NT2/D1 (cell line): ENCODE results near the gene PHF3.
A peak's percentile ranks its signal among the peaks of the same experiment; 100 is the strongest.

Experiments
- DNase-seq: peaks from one replicate; pipeline ENCODE4 v3.0.0-alpha.2; 2011; ENCODE audit warnings: low read depth, low spot score
- H3K27me3 ChIP-seq: 2 replicates; pipeline ENCODE4 v1.6.0; 2011; ENCODE audit warnings: mild to moderate bottlenecking; ENCODE audit not compliant: insufficient read length, insufficient read depth
- H3K36me3 ChIP-seq: 2 replicates; pipeline ENCODE4 v1.6.1; 2011; ENCODE audit warnings: mild to moderate bottlenecking, low read length, mixed read lengths; ENCODE audit not compliant: insufficient read depth, insufficient read length
- H3K4me1 ChIP-seq: 2 replicates; pipeline ENCODE4 v1.5.1; 2011; ENCODE audit not compliant: insufficient read depth, insufficient read length
- H3K4me3 ChIP-seq: 2 replicates; pipeline ENCODE4 v1.5.1; 2011; ENCODE audit warnings: low read depth; ENCODE audit not compliant: insufficient read length
- H3K9ac ChIP-seq: 2 replicates; pipeline ENCODE4 v1.6.0; 2011; ENCODE audit warnings: low read depth; ENCODE audit not compliant: insufficient read length
- H3K9me3 ChIP-seq: 2 replicates; pipeline ENCODE4 v1.5.1; 2011; ENCODE audit warnings: mild to moderate bottlenecking, low read length; ENCODE audit not compliant: insufficient read depth
- SUZ12 ChIP-seq: IDR thresholded peaks from 2 replicates; pipeline ENCODE4 v1.6.1; 2011; ENCODE audit not compliant: insufficient read length, insufficient read depth; ENCODE audit errors: extremely low read depth
- YY1 ChIP-seq: IDR thresholded peaks from 2 replicates; pipeline ENCODE4 v1.6.1; 2011; ENCODE audit not compliant: insufficient read length, insufficient read depth
- ZNF274 ChIP-seq: IDR thresholded peaks from 2 replicates; pipeline ENCODE4 v1.6.1; 2011; ENCODE audit warnings: mild to moderate bottlenecking, low read depth, low read length

PHF3 gene

GRCh38 chr6:63634630-63635029 lies 972 bp upstream of the PHF3 start:
- Histone ChIP-seq H3K9ac (no peak overlapping the region), H3K4me1 (no peaks in the 10 kb centered on the region), H3K27me3 (no peaks in the 10 kb centered on the region), H3K4me3 (no peak overlapping the region), H3K36me3 (peaks cover 3% of the 10 kb centered on the region), H3K9me3 (no peaks in the 10 kb centered on the region)
- TF ChIP-seq ZNF274 (no peak), SUZ12 (no peak), YY1 (no peak)
- DNase-seq = no peak

- H3K36me3 ChIP-seq = peaks cover 3% of the 10 kb centered on the region
- H3K27me3 ChIP-seq = no peaks in the 10 kb centered on the region
- no peak for DNase-seq
- no peaks in the 10 kb centered on the region for H3K4me1 ChIP-seq
- H3K9ac ChIP-seq = peak overlapping the region; percentile 70
- TF ChIP-seq ZNF274 (no peak), SUZ12 (no peak), YY1 (no peak)
- peak overlapping the region; percentile 43 for H3K4me3 ChIP-seq
- no peaks in the 10 kb centered on the region for H3K9me3 ChIP-seq
Observed at GRCh38 chr6:63635215-63635587, 401 bp upstream of the PHF3 start.

- Histone ChIP-seq H3K9me3 (no peaks in the 10 kb centered on the region), H3K36me3 (peaks cover 4% of the 10 kb centered on the region), H3K9ac (peak overlapping the region; percentile 95), H3K27me3 (no peaks in the 10 kb centered on the region), H3K4me1 (no peaks in the 10 kb centered on the region), H3K4me3 (peak overlapping the region; percentile 84)
- TF ChIP-seq SUZ12 = no peak
- no peak for TF ChIP-seq YY1
- TF ChIP-seq ZNF274 = no peak
- no peak for DNase-seq
Observed at GRCh38 chr6:63636518-63637021, 968 bp downstream of the PHF3 start.

- DNase-seq = no peak
- no peaks in the 10 kb centered on the region for H3K27me3 ChIP-seq
- H3K36me3 ChIP-seq = peaks cover 10% of the 10 kb centered on the region
- no peaks in the 10 kb centered on the region for H3K4me1 ChIP-seq
- H3K9me3 ChIP-seq = no peaks in the 10 kb centered on the region
- H3K9ac ChIP-seq = no peak overlapping the region
- TF ChIP-seq ZNF274 = no peak
- no peak for TF ChIP-seq SUZ12
- TF ChIP-seq YY1 = no peak
- H3K4me3 ChIP-seq = peak overlapping the region; percentile 84
Observed at GRCh38 chr6:63637865-63638445, 2.4 kb downstream of the PHF3 start.

GRCh38 chr6:63640062-63640461 lies 4.5 kb downstream of the PHF3 start:
- H3K4me3 ChIP-seq = no peak overlapping the region
- TF ChIP-seq YY1 = no peak
- no peak for TF ChIP-seq ZNF274
- no peak for TF ChIP-seq SUZ12
- no peaks in the 10 kb centered on the region for H3K27me3 ChIP-seq
- H3K4me1 ChIP-seq = no peaks in the 10 kb centered on the region
- DNase-seq = no peak
- peaks cover 10% of the 10 kb centered on the region for H3K36me3 ChIP-seq
- H3K9ac ChIP-seq = no peak overlapping the region
- no peaks in the 10 kb centered on the region for H3K9me3 ChIP-seq

- H3K4me1 ChIP-seq = no peaks in the 10 kb centered on the region
Observed at GRCh38 chr6:63643862-63644261, 8.3 kb downstream of the PHF3 start.

GRCh38 chr6:63644668-63645326 lies 9.2 kb downstream of the PHF3 start:
- Histone ChIP-seq H3K36me3 (peaks cover 15% of the 10 kb centered on the region), H3K4me1 (no peaks in the 10 kb centered on the region), H3K4me3 (no peak overlapping the region), H3K27me3 (no peaks in the 10 kb centered on the region), H3K9me3 (no peaks in the 10 kb centered on the region), H3K9ac (no peak overlapping the region)
- no peak for DNase-seq
- no peak for TF ChIP-seq SUZ12
- no peak for TF ChIP-seq ZNF274
- no peak for TF ChIP-seq YY1

More at GRCh38 chr6:63643862-63644261, 8.3 kb downstream of the PHF3 start:
- TF ChIP-seq SUZ12 = no peak
- no peak for TF ChIP-seq ZNF274
- no peak for TF ChIP-seq YY1
- Histone ChIP-seq H3K9me3 (no peaks in the 10 kb centered on the region), H3K9ac (no peak overlapping the region), H3K4me3 (no peak overlapping the region), H3K27me3 (no peaks in the 10 kb centered on the region), H3K36me3 (peaks cover 15% of the 10 kb centered on the region)
- no peak for DNase-seq

GRCh38 chr6:63649269-63649668 lies 13.7 kb downstream of the PHF3 start:
- H3K4me1 ChIP-seq = no peaks in the 10 kb centered on the region
- TF ChIP-seq ZNF274 (no peak), SUZ12 (no peak), YY1 (no peak)
- H3K9me3 ChIP-seq = no peaks in the 10 kb centered on the region
- H3K9ac ChIP-seq = no peak overlapping the region
- H3K4me3 ChIP-seq = no peak overlapping the region
- DNase-seq = no peak
- H3K36me3 ChIP-seq = peaks cover 8% of the 10 kb centered on the region
- no peaks in the 10 kb centered on the region for H3K27me3 ChIP-seq
